HepG2 (cell line): ENCODE results near the gene PKP4. TPM values are rescaled to one million over a fixed set of nuclear protein-coding genes. Genes with fewer than 3 reads are reported as not detected.

Source experiments
- ATF4 ChIP-seq, 2 experiments: fragments of 450-650 bp in 1 of 2; sonication (generic) in 1 of 2; formaldehyde crosslinking; IDR thresholded peaks; 2 replicates each; pipeline versions ENCODE4 v1.5.0 to v1.8.0; 2020 to 2022; ENCODE audit warnings: mild to moderate bottlenecking in 1 of 2, missing genetic modification reagents in 1 of 2
- PLSCR1 ChIP-seq: sonication (generic); formaldehyde crosslinking; IDR thresholded peaks from 2 replicates; pipeline ENCODE4 v1.5.0; 2020; ENCODE audit warnings: missing genetic modification reagents, mild to moderate bottlenecking, borderline replicate concordance
- SMC3 ChIP-seq: IDR thresholded peaks from 2 replicates; pipeline ENCODE4 v1.6.1; 2011; ENCODE audit warnings: low read length, improper control_type of control experiment
- SNRNP70 ChIP-seq: fragments of 200-400 bp; formaldehyde crosslinking; IDR thresholded peaks from 2 replicates; pipeline ENCODE4 v1.6.1; 2017; ENCODE audit warnings: mild to moderate bottlenecking, low read depth, low read length, moderate library complexity
- TEAD2 ChIP-seq: sonication (generic); formaldehyde crosslinking; IDR thresholded peaks from 2 replicates; pipeline ENCODE4 v1.9.0; 2021; ENCODE audit warnings: missing genetic modification reagents
- ZBTB33 ChIP-seq: sonication (generic); formaldehyde crosslinking; IDR thresholded peaks from 2 replicates; pipeline ENCODE4 v1.4.0; 2020; ENCODE audit warnings: missing genetic modification reagents
- ZBTB44 ChIP-seq: sonication (generic); formaldehyde crosslinking; IDR thresholded peaks from 2 replicates; pipeline ENCODE4 v1.4.0; 2020; ENCODE audit warnings: missing genetic modification reagents
- ZFYVE20 ChIP-seq: sonication (generic); formaldehyde crosslinking; IDR thresholded peaks from 2 replicates; pipeline ENCODE4 v1.8.0; 2023; ENCODE audit warnings: low read depth, mild to moderate bottlenecking, moderate library complexity, missing genetic modification reagents, borderline replicate concordance
- ZGPAT ChIP-seq: IDR thresholded peaks from 2 replicates; pipeline ENCODE4 v1.6.1; 2016; ENCODE audit warnings: mild to moderate bottlenecking
- ZNF225 ChIP-seq: sonication (generic); formaldehyde crosslinking; IDR thresholded peaks from 2 replicates; pipeline ENCODE4 v1.4.0; 2020; ENCODE audit warnings: mild to moderate bottlenecking, missing genetic modification reagents
- ZNF30 ChIP-seq: sonication (generic); formaldehyde crosslinking; IDR thresholded peaks from 2 replicates; pipeline ENCODE4 v1.5.0; 2020; ENCODE audit warnings: mild to moderate bottlenecking, missing genetic modification reagents
- ZNF660 ChIP-seq: sonication (generic); formaldehyde crosslinking; IDR thresholded peaks from 2 replicates; pipeline ENCODE4 v1.5.1; 2020; ENCODE audit warnings: mild to moderate bottlenecking, low read depth, missing genetic modification reagents, borderline replicate concordance
- ZNF788 ChIP-seq: sonication (generic); formaldehyde crosslinking; IDR thresholded peaks from 2 replicates; pipeline ENCODE4 v1.5.0; 2020; ENCODE audit warnings: mild to moderate bottlenecking, missing genetic modification reagents, borderline replicate concordance
- ZNF841 ChIP-seq: sonication (generic); formaldehyde crosslinking; IDR thresholded peaks from 2 replicates; pipeline ENCODE4 v1.8.1; 2023; ENCODE audit warnings: missing genetic modification reagents, borderline replicate concordance
- polyA plus RNA-seq, 8 experiments: library from polyadenylated mRNA; depleted of rRNA in 3 of 8; stranded (reverse) in 7 of 8; unstranded in 1 of 8; fragments of >200 nt; fragmentation: Illumina TruSeq in 4 of 8; extraction: Trizol in 4 of 8; gene quantifications; 2 replicates each; pipeline versions ENCODE4 v1.2.1 to v1.2.3, GENCODE V29; 2011 to 2016; ENCODE audit warnings: low read depth in 4 of 8, missing spikeins in 1 of 8, mixed read lengths in 1 of 8; ENCODE audit not compliant: insufficient read depth in 1 of 8
- total RNA-seq, 5 experiments: library from RNA; depleted of rRNA; stranded (reverse); fragments of >200 nt; fragmentation: Illumina TruSeq; extraction: Trizol; gene quantifications; 2 replicates each; pipeline ENCODE4 v1.2.3, GENCODE V29; 2016; ENCODE audit warnings: low read depth in 1 of 5

Gene PKP4
- total and polyA plus RNA-seq, 2 of the 13 experiments (the other 11 are each of a cell fraction or from before 2014, with no cell fraction given), result 80.9 to 90.5 TPM

GRCh38 chr2:158464426-158465281 lies 7.9 kb downstream of the PKP4 start (continued):
- no peak for TF ChIP-seq ZNF30 (CRISPR knock-in tag)
- TF ChIP-seq ZNF660 (CRISPR knock-in tag), result no peak
- TF ChIP-seq ATF4 (CRISPR knock-in tag; IDR thresholded peaks at IDR 0.05), result 0 out of 4 replicates have a peak, but pooled peaks of 1 of the 2 experiments have one; percentile 42
- no peak for TF ChIP-seq ZFYVE20 (CRISPR knock-in tag)
- no peak for TF ChIP-seq ZBTB44
- no peak for TF ChIP-seq ZBTB33 (CRISPR knock-in tag)
- no peak for TF ChIP-seq SNRNP70
- TF ChIP-seq PLSCR1 (CRISPR knock-in tag), result no peak
- no peak for TF ChIP-seq ZNF225 (CRISPR knock-in tag)
- TF ChIP-seq ZNF841, result 0 out of 2 replicates have a peak, but pooled peaks have one; percentile 58
- peak; percentile 58; the same call in 1 of the 2 replicates for TF ChIP-seq SMC3
- TF ChIP-seq ZNF788, result no peak
- no peak for TF ChIP-seq TEAD2 (CRISPR knock-in tag)
- TF ChIP-seq ZGPAT (CRISPR knock-in tag), result no peak
- TF ChIP-seq, all 625 proteins: peak for 14
